Central memory CD8-positive, alpha-beta T cell (primary cell): Measurements from ENCODE around the gene SPECC1.

Source experiments
- ATAC-seq: fragments of 150-1000 bp; cut with Tn5 transposase; replicated peaks from 2 replicates; pipeline ENCODE4 v1.10.0; 2022; ENCODE audit warnings: mild to moderate bottlenecking, moderate FRiP score, moderate number of reproducible peaks; ENCODE audit not compliant: poor library complexity, severe bottlenecking; ENCODE audit errors: extremely low read depth
- DNase-seq, 2 donors: peaks; one replicate each; pipeline ENCODE4 v3.0.0; 2021; ENCODE audit warnings: low spot score in 2 of 2
- H3K27ac Mint-ChIP-seq: one replicate; pipeline ENCODE4 v1.8.0; 2022; ENCODE audit warnings: low read depth, mild to moderate bottlenecking, moderate library complexity, mixed read lengths
- H3K27me3 Mint-ChIP-seq: one replicate; pipeline ENCODE4 v1.8.0; 2022; ENCODE audit warnings: mixed read lengths
- H3K36me3 Mint-ChIP-seq: one replicate; pipeline ENCODE4 v1.8.0; 2022; ENCODE audit warnings: mild to moderate bottlenecking, moderate library complexity, mixed read lengths; ENCODE audit not compliant: insufficient read depth
- H3K4me1 Mint-ChIP-seq: one replicate; pipeline ENCODE4 v1.8.0; 2022; ENCODE audit warnings: mixed read lengths
- H3K4me3 Mint-ChIP-seq: one replicate; pipeline ENCODE4 v1.8.0; 2022; ENCODE audit warnings: mild to moderate bottlenecking, moderate library complexity, mixed read lengths
- H3K9me3 Mint-ChIP-seq: one replicate; pipeline ENCODE4 v1.8.0; 2022; ENCODE audit warnings: mixed read lengths

Gene SPECC1

DNA sequence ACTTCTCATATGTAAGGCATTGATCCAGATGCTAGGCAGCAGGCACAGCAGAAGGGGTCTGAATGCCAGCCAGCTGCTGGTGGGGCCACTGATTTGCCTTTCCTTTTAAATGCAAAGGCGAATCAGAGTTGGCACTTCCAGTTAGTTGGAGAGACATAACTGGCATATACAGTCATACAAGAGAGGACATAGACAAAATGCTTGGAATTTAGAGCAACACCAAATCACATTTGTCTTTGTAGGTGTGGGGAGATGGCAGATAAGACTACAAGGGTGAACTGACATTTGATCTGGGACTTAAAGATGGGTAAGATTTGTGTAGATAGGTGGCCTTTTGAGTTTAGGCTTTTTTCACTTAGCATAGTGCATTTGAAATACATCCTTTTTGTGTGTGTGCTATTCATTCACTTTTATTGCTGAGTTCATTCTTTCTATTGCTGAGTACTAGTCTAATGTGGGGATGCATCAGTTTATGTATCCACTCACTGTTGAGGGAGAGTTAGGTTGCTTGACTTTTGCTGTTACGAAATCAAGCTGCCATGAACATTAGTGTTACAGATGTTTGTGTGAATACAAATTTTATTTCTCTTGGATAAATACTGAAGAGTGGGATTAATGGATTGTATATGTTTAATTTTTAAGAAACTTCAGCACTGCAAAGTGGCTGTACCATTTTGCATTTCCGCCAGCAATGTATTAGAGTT is 74.1 kb downstream of the SPECC1 start:
- H3K4me1 Mint-ChIP-seq, result peaks cover 8% of the 10 kb centered on the region
- ATAC-seq, result no peak
- H3K9me3 Mint-ChIP-seq, result no peaks in the 10 kb centered on the region
- H3K27ac Mint-ChIP-seq, result no peak overlapping the region
- DNase-seq, result no peak
- no peak overlapping the region for H3K4me3 Mint-ChIP-seq
- peaks cover 9% of the 10 kb centered on the region for H3K27me3 Mint-ChIP-seq
- peaks cover 2% of the 10 kb centered on the region for H3K36me3 Mint-ChIP-seq

DNA sequence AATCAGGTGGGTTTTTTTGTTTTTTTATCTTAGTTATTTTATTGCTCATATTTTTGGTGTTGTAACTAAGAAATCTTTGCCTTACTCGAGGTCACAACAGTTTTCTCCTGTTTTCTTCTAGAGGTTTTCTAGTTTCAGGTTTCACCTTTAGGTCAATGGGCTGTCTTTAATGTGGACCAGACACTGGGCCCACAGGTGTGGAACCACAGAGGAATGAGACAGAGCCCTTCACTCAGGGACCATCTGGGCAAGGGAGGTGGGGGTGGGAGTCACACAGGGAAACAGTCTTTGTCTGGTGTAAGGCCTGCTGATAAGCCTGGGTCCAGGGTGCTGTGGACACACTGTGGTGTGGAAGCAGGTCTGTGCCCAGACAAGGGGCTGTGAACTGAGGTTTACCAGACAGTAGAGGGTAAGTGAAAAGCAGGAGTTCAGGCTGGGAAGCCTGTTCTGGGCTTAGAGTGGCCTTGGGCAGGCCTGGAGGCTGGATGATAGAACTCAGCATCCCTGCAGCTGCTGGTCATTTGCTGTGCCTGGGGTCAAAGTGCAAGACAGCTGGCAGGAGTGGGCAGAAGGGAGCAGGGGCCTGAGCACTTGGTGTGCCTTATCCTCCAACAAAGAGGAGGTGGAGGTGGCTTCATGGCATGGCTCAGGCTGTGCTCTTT is 75.6 kb downstream of the SPECC1 start:
- ATAC-seq (no peak), DNase-seq (no peak)
- no peak overlapping the region for H3K27ac Mint-ChIP-seq
- peaks cover 9% of the 10 kb centered on the region for H3K27me3 Mint-ChIP-seq
- H3K9me3 Mint-ChIP-seq, result no peaks in the 10 kb centered on the region
- H3K36me3 Mint-ChIP-seq, result peaks cover 2% of the 10 kb centered on the region
- H3K4me1 Mint-ChIP-seq, result peaks cover 12% of the 10 kb centered on the region
- no peak overlapping the region for H3K4me3 Mint-ChIP-seq

DNA sequence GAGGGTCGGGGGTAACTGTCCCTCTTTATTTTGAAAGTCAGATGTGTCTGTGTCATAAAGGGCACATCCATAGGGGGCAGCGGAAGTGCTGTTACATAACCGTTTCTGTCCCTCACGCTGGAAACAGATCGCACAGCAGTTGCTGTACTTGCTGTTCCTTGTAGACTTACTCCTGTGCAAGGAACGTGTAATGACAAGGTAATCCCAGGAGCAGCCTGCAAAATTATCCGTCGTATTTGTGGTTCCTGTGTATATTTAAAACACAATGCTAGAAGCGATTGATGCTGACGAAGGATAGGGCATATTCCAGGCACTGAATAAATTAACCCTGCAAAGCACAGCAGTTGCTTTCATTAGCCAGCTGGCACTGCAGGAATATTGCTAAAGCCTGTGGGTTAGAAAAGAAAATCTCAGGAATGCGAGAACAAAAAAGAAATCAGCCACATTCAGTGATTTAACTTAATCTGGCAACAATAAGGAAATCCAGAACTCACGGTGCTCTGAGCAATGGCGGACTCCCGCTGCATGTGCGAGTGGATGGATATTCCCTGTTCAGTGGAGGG is 76.2 kb downstream of the SPECC1 start:
- ATAC-seq (no peak), DNase-seq (no peak)
- Mint-ChIP-seq H3K4me3 (no peak overlapping the region), H3K27ac (no peak overlapping the region), H3K4me1 (peaks cover 15% of the 10 kb centered on the region), H3K9me3 (no peaks in the 10 kb centered on the region), H3K36me3 (no peaks in the 10 kb centered on the region), H3K27me3 (peaks cover 9% of the 10 kb centered on the region)

DNA sequence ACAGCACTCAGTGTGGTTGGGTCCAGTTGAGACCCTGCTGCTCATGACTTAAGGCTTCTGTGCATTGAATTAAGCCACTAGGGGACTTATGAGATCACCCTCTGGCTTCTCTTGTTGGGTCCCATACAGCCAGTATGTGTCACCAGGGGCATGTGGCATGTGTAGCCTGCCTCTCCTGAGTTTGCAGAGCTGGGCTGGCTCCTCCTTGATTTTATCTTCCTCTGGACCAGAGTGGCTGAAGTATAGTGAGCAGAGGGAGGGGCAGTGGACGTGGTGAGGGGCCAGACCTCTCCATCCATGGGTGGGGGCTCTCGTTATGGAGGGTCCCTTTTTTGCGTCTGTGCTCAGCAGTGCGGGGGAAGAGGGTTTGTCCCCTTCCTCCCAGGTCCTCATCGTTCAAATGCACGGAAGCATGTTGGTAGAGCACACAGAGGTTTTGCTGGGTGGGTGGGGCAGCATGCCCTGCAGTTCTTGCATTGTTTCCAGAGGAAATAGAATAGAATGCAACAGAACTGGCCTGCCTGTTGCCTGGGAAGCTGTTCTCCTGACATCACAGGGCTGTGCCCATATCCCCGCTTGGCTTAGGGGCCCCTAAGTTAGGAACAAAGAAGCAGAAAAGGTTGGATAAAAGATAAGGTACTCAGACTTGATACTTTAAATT is 77.4 kb downstream of the SPECC1 start:
- Mint-ChIP-seq H3K4me3 (no peak overlapping the region), H3K4me1 (peaks cover 15% of the 10 kb centered on the region), H3K27ac (no peak overlapping the region), H3K36me3 (no peaks in the 10 kb centered on the region), H3K27me3 (peaks cover 9% of the 10 kb centered on the region), H3K9me3 (no peaks in the 10 kb centered on the region)
- no peak for DNase-seq
- ATAC-seq, result no peak

DNA sequence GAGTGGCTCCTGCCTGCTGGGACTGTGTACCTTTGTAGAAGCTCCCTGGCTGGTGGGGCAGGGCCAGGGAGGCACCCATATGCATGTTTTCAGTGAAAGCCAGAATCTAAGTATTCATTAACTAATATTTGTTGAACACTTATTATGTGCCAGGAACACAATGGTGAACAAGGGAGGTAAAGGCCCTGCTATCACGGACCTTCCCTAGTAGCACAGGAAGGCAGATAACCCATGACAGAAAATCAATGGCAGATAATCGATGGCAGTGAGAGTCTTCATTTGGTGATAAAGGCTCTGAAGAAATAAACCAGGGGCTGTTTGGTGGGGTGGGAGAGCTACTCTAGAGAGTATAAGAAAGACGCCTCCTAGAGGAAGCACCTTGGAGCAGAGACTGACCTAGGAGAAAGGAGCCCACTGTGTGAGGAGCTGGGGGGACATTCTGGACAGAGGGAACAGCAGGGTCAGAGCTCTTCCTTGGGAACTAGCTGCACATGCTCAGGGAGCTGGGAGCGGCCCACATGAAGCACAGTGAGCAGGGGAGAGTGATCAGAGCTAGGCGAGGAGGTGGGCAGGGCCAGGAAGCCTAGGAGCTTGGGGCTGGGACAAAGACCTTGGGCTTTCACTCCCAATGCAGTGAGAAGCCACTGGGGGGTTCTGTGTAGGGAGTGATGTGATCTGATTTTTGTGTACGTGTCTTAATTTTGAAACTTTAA is 78.5 kb downstream of the SPECC1 start:
- Mint-ChIP-seq H3K4me3 (no peak overlapping the region), H3K27me3 (peaks cover 9% of the 10 kb centered on the region), H3K27ac (no peak overlapping the region), H3K4me1 (peaks cover 15% of the 10 kb centered on the region), H3K36me3 (no peaks in the 10 kb centered on the region), H3K9me3 (no peaks in the 10 kb centered on the region)
- no peak for ATAC-seq
- no peak for DNase-seq

DNA sequence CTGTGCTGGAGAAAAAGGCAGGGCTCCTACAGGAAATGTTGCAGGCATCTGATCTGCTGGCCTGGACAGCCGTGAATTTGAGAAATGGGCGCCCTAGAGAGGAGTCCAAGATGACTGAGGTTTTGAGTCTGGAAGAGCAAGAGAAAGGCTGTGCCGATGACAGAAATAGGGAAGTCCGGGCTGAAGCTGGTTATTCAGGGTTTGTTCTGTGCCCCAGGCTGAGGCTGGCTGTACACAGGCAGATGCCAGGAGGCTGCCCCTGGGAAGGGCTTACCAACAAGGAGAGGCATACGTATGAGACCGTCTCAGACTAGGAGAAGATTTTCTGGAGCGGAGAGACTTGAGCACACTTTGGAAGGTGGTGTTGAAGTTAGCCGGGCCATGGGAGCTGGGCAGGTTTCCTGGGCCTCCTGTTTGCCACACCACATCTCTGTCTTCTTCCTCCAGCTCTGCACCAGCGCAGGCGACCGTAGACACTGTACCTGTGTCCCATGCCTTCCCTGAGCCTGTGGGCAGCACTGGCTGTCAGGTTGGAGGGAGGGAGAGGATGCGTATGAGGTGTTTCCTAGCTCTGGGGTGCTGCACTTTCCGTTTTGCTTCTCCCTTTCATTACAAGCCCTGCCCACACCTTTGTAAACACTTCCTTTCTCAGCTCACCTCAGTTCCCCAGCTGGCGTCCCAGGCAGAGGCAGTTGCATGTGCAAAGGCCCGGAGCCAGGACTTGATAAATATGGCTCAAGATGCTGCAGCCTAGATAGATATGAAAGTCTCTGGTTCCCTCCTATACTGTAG is 80.8 kb downstream of the SPECC1 start:
- peaks cover 9% of the 10 kb centered on the region for H3K27me3 Mint-ChIP-seq
- DNase-seq (no peak), ATAC-seq (no peak)
- H3K27ac Mint-ChIP-seq, result peak overlapping the region; percentile 23
- no peaks in the 10 kb centered on the region for H3K36me3 Mint-ChIP-seq
- peaks cover 15% of the 10 kb centered on the region for H3K4me1 Mint-ChIP-seq
- H3K4me3 Mint-ChIP-seq, result no peak overlapping the region
- H3K9me3 Mint-ChIP-seq, result no peaks in the 10 kb centered on the region

DNA sequence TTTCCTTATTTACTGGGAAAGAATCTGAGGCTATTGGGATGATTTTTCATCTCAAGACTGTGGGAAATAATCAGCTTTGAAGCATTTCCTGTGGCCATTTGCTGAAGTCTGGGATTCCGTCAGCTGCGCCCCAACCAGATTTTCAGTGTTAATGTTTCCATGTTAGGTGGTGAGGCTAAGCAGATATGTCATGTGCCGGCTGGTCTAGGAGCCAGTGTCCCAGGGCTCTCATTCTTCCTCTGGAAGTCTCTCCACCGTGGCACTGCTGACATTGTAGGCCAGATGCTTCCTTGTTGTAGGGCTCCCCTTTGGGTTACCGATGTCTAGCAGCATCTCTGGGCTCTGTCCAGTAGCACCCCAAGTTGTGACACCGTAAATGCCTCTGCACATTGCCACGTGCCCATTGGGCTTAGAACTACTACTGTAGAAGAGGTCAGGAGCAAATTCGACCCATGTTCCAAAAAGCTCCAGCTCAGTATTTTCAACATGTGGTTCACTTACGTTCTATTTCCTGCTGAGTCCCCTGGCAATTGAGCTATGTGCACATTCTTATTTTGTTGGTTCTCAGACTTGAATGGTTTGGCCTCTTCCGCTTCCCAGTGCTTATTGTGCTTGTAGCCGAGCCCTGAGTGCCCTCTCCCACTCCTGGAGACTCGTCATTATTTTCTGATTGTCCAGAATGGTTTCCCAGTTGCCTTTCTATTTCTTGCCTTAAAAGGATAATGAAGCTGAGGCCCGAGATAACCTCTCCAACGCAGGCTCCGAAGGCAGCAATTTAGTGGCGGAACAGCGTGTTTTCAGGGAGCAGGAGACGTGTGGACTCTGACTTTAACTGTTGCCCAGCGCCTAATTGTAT is 82.2 kb downstream of the SPECC1 start:
- DNase-seq, result no peak
- Mint-ChIP-seq H3K27ac (no peak overlapping the region), H3K4me1 (peaks cover 15% of the 10 kb centered on the region), H3K36me3 (no peaks in the 10 kb centered on the region), H3K9me3 (no peaks in the 10 kb centered on the region), H3K4me3 (no peak overlapping the region), H3K27me3 (peaks cover 9% of the 10 kb centered on the region)
- no peak for ATAC-seq

DNA sequence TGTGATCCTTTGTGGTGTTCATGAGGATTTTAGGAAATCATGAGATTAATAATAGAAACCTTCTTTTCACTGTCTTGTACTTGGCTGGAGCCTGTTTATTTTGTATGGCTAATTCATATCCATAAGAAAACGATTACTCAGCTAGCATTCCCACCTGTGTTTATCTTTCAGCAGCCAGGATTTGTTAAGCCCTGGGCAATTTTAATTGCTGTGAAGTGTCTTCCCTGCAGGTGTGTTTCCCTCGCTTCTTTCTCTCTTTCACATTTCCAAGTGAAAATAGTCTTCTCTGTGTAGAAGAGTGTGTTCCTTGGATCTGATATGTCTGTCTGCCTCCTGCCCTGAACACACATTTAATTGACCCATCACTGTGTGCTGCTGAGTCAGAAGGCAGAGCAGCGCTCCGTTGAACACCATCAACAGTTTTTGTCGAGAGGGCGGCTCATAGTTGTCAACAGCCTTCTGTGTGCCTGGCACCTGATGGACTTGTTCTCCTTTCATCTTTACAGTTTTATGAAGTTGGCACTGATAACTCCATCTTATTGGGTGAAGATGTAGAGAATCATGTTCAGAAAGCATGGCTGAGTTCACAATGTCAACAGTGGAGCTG is 83.2 kb downstream of the SPECC1 start:
- H3K27ac Mint-ChIP-seq, result no peak overlapping the region
- peaks cover 15% of the 10 kb centered on the region for H3K4me1 Mint-ChIP-seq
- no peak for DNase-seq
- no peak overlapping the region for H3K4me3 Mint-ChIP-seq
- H3K36me3 Mint-ChIP-seq, result no peaks in the 10 kb centered on the region
- no peak for ATAC-seq
- no peaks in the 10 kb centered on the region for H3K9me3 Mint-ChIP-seq
- H3K27me3 Mint-ChIP-seq, result peaks cover 9% of the 10 kb centered on the region

DNA sequence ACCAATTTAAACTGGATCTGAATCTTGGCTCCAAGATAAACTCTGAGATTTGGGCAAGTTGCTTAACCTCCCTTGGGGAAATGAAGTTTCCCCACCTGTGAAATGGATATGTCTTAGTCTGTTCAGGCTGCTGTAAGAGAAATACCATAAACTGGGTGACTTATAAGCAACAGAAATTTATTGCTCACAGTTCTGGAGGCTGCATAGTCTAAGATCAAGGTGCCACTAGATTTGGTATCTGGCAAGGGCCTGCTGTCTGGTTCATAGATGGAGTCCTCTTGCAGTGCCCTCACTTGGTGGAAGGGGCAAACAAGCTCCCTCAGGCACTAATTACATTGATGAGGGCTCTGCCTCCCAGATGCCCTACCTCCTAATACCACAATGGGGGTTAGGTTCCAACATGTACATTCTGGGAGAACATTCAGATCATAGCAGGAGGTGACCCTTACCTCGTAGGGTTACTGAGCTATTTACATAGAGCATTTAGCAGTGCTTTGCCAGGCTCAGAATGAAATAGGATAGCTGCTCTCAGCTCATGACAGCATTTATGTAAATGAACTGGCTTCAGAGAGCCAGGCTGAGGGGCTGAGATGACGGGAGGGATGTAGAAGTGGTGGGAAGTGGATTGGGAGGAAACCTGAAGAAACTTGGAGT is 83.9 kb downstream of the SPECC1 start:
- Mint-ChIP-seq H3K9me3 (no peaks in the 10 kb centered on the region), H3K4me1 (peaks cover 10% of the 10 kb centered on the region), H3K27me3 (peaks cover 2% of the 10 kb centered on the region), H3K36me3 (no peaks in the 10 kb centered on the region), H3K4me3 (no peak overlapping the region), H3K27ac (no peak overlapping the region)
- no peak for ATAC-seq
- DNase-seq, result no peak

DNA sequence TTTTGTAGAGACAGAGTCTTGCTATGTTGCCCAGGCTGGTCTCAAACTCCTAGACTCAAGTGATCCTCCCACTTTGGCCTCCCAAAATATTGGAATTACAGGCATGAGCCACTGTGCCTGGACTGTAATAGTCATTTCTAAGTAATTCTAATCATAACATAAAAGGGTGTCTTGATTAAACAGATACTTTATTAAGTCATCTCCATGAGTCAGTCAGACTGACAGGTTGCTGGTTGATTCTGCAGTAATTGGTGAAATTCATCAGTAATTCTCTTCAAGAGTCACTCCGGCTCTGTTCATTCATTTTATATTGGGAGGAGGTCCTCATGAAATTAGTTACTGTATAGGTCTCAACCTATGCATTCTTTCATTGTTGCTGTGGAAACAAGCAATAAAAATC is 85.6 kb downstream of the SPECC1 start:
- Mint-ChIP-seq H3K4me3 (no peak overlapping the region), H3K27ac (no peak overlapping the region), H3K27me3 (no peaks in the 10 kb centered on the region), H3K36me3 (no peaks in the 10 kb centered on the region), H3K9me3 (no peaks in the 10 kb centered on the region), H3K4me1 (peaks cover 3% of the 10 kb centered on the region)
- no peak for DNase-seq
- ATAC-seq, result no peak
